Urinary bladder (tissue), 4 donors: Measurements from ENCODE around the gene CREBBP. TPM values are rescaled to one million over a fixed set of nuclear protein-coding genes. Genes with fewer than 3 reads are reported as not detected.

Source experiments
- DNase-seq: peaks from one replicate; pipeline ENCODE4 v3.0.0-alpha.2; 2015; ENCODE audit errors: extremely low spot score
- H3K27ac ChIP-seq: one replicate; pipeline ENCODE4 v1.5.1; 2013; ENCODE audit warnings: low read depth, mild to moderate bottlenecking, moderate library complexity
- H3K36me3 ChIP-seq: one replicate; pipeline ENCODE4 v1.6.1; 2013; ENCODE audit warnings: mild to moderate bottlenecking, moderate library complexity; ENCODE audit not compliant: insufficient read depth
- H3K4me1 ChIP-seq: one replicate; pipeline ENCODE4 v1.6.1; 2013; ENCODE audit warnings: mild to moderate bottlenecking, moderate library complexity; ENCODE audit not compliant: insufficient read depth
- H3K4me3 ChIP-seq: one replicate; pipeline ENCODE4 v1.5.1; 2013; ENCODE audit warnings: low read depth, low read length
- WGBS: extraction: QIAGEN DNeasy Blood & Tissue Kit; methylation state at CpG from one replicate; pipeline ENCODE4 v1.1.7; 2013; 5-methylcytosine and 5-hydroxymethylcytosine counted together
- polyA plus RNA-seq: library from polyadenylated mRNA; stranded (reverse); fragments of 200-250 nt; gene quantifications from one replicate; pipeline ENCODE4 v1.2.3, GENCODE V29; 2013
- total RNA-seq: library from RNA; depleted of rRNA; stranded (reverse); fragments of >200 nt; gene quantifications from one replicate; pipeline ENCODE4 v1.2.3, GENCODE V29; 2014
- donor health status: healthy with polysubstance abuse.
- donor health status: healthy.

CREBBP gene
- total and polyA plus RNA-seq, 2 donors: 23.2 to 67.3 TPM

- no peak overlapping the region for H3K27ac ChIP-seq
- no peak for DNase-seq
- no peak overlapping the region for H3K4me3 ChIP-seq
- no peaks in the 10 kb centered on the region for H3K36me3 ChIP-seq
- 81% methylated on average over 1 of the region's 1 CpG for WGBS
- peaks cover 3% of the 10 kb centered on the region for H3K4me1 ChIP-seq
These were observed 81.2 kb downstream of the CREBBP start for GRCh38 chr16:3799354-3799753.

- no peaks in the 10 kb centered on the region for H3K36me3 ChIP-seq
- no peak overlapping the region for H3K27ac ChIP-seq
- H3K4me3 ChIP-seq: no peak overlapping the region
- H3K4me1 ChIP-seq: peaks cover 3% of the 10 kb centered on the region
- 90% methylated on average over 8 of the region's 8 CpGs for WGBS
- no peak for DNase-seq
These were observed 81.7 kb downstream of the CREBBP start for GRCh38 chr16:3798838-3799237.

GRCh38 chr16:3797904-3798811 lies 82.4 kb downstream of the CREBBP start:
- no peak for DNase-seq
- Histone ChIP-seq H3K4me1 (peaks cover 3% of the 10 kb centered on the region), H3K4me3 (no peak overlapping the region), H3K27ac (no peak overlapping the region), H3K36me3 (no peaks in the 10 kb centered on the region)
- WGBS: 50% methylated on average over 10 of the region's 10 CpGs

- Histone ChIP-seq H3K27ac (no peak overlapping the region), H3K4me3 (no peak overlapping the region), H3K36me3 (no peaks in the 10 kb centered on the region), H3K4me1 (peaks cover 3% of the 10 kb centered on the region)
- no peak for DNase-seq
- WGBS: 53% methylated on average over 1 of the region's 1 CpG
These were observed 83.0 kb downstream of the CREBBP start for GRCh38 chr16:3797473-3797872.

GRCh38 chr16:3793161-3793576 lies 87.3 kb downstream of the CREBBP start:
- Histone ChIP-seq H3K36me3 (no peaks in the 10 kb centered on the region), H3K4me1 (no peaks in the 10 kb centered on the region), H3K4me3 (no peak overlapping the region), H3K27ac (no peak overlapping the region)
- 57% methylated on average over 16 of the region's 16 CpGs for WGBS
- DNase-seq: no peak

GRCh38 chr16:3792472-3793012 lies 88.0 kb downstream of the CREBBP start:
- H3K27ac ChIP-seq: no peak overlapping the region
- H3K4me1 ChIP-seq: no peaks in the 10 kb centered on the region
- no peaks in the 10 kb centered on the region for H3K36me3 ChIP-seq
- WGBS: 87% methylated on average over 12 of the region's 12 CpGs
- DNase-seq: no peak
- H3K4me3 ChIP-seq: no peak overlapping the region

GRCh38 chr16:3791701-3792100 lies 88.8 kb downstream of the CREBBP start:
- Histone ChIP-seq H3K4me3 (no peak overlapping the region), H3K27ac (no peak overlapping the region), H3K4me1 (no peaks in the 10 kb centered on the region), H3K36me3 (no peaks in the 10 kb centered on the region)
- no peak for DNase-seq
- WGBS: 94% methylated on average over 8 of the region's 8 CpGs

GRCh38 chr16:3789375-3790099 lies 91.0 kb downstream of the CREBBP start:
- DNase-seq: no peak
- no peaks in the 10 kb centered on the region for H3K36me3 ChIP-seq

GRCh38 chr16:3788711-3789374 lies 91.7 kb downstream of the CREBBP start:
- H3K36me3 ChIP-seq: no peaks in the 10 kb centered on the region
- no peaks in the 10 kb centered on the region for H3K4me1 ChIP-seq
- H3K4me3 ChIP-seq: no peak overlapping the region
- no peak for DNase-seq
- H3K27ac ChIP-seq: no peak overlapping the region
- WGBS: 92% methylated on average over 9 of the region's 9 CpGs

More at GRCh38 chr16:3789375-3790099, 91.0 kb downstream of the CREBBP start:
- WGBS: 82% methylated on average over 8 of the region's 8 CpGs
- Histone ChIP-seq H3K4me3 (no peak overlapping the region), H3K27ac (no peak overlapping the region), H3K4me1 (no peaks in the 10 kb centered on the region)

GRCh38 chr16:3787924-3788661 lies 92.4 kb downstream of the CREBBP start:
- WGBS: 87% methylated on average over 10 of the region's 10 CpGs

GRCh38 chr16:3785413-3785812 lies 95.1 kb downstream of the CREBBP start:
- Histone ChIP-seq H3K36me3 (no peaks in the 10 kb centered on the region), H3K4me1 (no peaks in the 10 kb centered on the region), H3K27ac (no peak overlapping the region), H3K4me3 (no peak overlapping the region)
- 95% methylated on average over 12 of the region's 12 CpGs for WGBS
- no peak for DNase-seq

More at GRCh38 chr16:3787924-3788661, 92.4 kb downstream of the CREBBP start:
- H3K4me3 ChIP-seq: no peak overlapping the region
- H3K4me1 ChIP-seq: no peaks in the 10 kb centered on the region
- DNase-seq: no peak
- no peak overlapping the region for H3K27ac ChIP-seq
- H3K36me3 ChIP-seq: no peaks in the 10 kb centered on the region

- no peak for DNase-seq
- H3K4me3 ChIP-seq: no peak overlapping the region
- H3K4me1 ChIP-seq: no peaks in the 10 kb centered on the region
- 80% methylated on average over 3 of the region's 3 CpGs for WGBS
- no peak overlapping the region for H3K27ac ChIP-seq
- H3K36me3 ChIP-seq: peaks cover 2% of the 10 kb centered on the region
These were observed 97.0 kb downstream of the CREBBP start for GRCh38 chr16:3783516-3783915.

- H3K27ac ChIP-seq: no peak overlapping the region
- WGBS: 85% methylated on average over 7 of the region's 7 CpGs
- H3K4me1 ChIP-seq: no peaks in the 10 kb centered on the region
- no peak overlapping the region for H3K4me3 ChIP-seq
- peaks cover 2% of the 10 kb centered on the region for H3K36me3 ChIP-seq
- no peak for DNase-seq
These were observed 97.9 kb downstream of the CREBBP start for GRCh38 chr16:3782566-3782965.
